MM.1S (cell line): Measurements from ENCODE around the gene MOB3B.

ENCODE experiments used
- EZH2 ChIP-seq: fragments of 300-600 bp; sonication (generic); optimal IDR thresholded peaks from 2 replicates; pipeline ENCODE3; 2017; ENCODE audit warnings: low read depth, mild to moderate bottlenecking, antibody characterized with exemption, low read length, mixed read lengths
- EZH2phosphoT487 ChIP-seq: fragments of 300-600 bp; sonication (generic); IDR thresholded peaks from 2 replicates; pipeline ENCODE4 v1.6.1; 2018; ENCODE audit warnings: antibody characterized with exemption, low read length
- TF ChIP-seq, protein P1 (sequence below): fragments of 300-600 bp; sonication (generic); IDR thresholded peaks from 2 replicates; pipeline ENCODE4 v1.5.1; 2016; ENCODE audit warnings: antibody characterized with exemption, low read length, mixed read lengths

DNA sequence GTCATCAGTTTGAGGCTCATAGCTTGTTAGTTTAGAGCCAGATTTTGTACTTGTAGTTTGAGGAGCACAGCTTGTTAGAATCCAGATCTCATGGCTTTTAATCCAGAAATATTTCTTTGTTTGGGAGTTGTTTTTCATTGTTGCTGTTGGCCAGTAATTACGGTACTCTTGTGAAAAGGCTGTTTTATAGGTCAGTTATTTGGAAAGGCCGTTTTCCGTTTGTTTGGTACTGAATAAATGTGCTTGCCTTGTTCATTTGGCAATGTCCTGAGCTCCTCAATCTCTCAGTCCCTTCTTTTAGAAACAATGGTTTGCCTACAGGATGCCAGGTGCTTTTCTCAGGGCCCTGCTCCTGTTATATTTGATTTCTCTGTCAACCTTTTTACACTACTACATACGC, 4.5 kb upstream of the MOB3B start:
- TF ChIP-seq, protein P1, sequence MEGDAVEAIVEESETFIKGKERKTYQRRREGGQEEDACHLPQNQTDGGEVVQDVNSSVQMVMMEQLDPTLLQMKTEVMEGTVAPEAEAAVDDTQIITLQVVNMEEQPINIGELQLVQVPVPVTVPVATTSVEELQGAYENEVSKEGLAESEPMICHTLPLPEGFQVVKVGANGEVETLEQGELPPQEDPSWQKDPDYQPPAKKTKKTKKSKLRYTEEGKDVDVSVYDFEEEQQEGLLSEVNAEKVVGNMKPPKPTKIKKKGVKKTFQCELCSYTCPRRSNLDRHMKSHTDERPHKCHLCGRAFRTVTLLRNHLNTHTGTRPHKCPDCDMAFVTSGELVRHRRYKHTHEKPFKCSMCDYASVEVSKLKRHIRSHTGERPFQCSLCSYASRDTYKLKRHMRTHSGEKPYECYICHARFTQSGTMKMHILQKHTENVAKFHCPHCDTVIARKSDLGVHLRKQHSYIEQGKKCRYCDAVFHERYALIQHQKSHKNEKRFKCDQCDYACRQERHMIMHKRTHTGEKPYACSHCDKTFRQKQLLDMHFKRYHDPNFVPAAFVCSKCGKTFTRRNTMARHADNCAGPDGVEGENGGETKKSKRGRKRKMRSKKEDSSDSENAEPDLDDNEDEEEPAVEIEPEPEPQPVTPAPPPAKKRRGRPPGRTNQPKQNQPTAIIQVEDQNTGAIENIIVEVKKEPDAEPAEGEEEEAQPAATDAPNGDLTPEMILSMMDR = no peak
- TF ChIP-seq EZH2 = no peak
- TF ChIP-seq EZH2phosphoT487 = no peak
